HG02571 (cell line): Measurements from ENCODE around the gene KLHDC9.
A peak's percentile ranks its signal among the peaks of the same experiment; 100 is the strongest.
"Not testable (repeated sequence)": the region's sequence is repeated elsewhere in the genome, so short reads cannot be mapped to it uniquely, and the experiment has no call there.

ENCODE experiments used
- ATAC-seq: cut with Tn5 transposase; IDR thresholded peaks from one replicate; pipeline ENCODE4 v1.9.1; 2021; ENCODE audit warnings: mild to moderate bottlenecking, moderate library complexity; ENCODE audit not compliant: unreplicated experiment

The KLHDC9 gene

GRCh38 chr1:161095230-161095629 is 2.9 kb upstream of the KLHDC9 start:
- ATAC-seq, result no peak

- ATAC-seq, result no peak
Observed at GRCh38 chr1:161096015-161096414, 2.1 kb upstream of the KLHDC9 start.

GRCh38 chr1:161096530-161096929 is 1.6 kb upstream of the KLHDC9 start:
- no peak for ATAC-seq

- no peak for ATAC-seq
Observed at GRCh38 chr1:161099090-161099802, 1.1 kb downstream of the KLHDC9 start.

- ATAC-seq, result no peak
Observed at GRCh38 chr1:161100556-161100955, 2.4 kb downstream of the KLHDC9 start.

GRCh38 chr1:161106431-161106830 is 8.3 kb downstream of the KLHDC9 start:
- ATAC-seq, result no peak

- ATAC-seq, result no peak
Observed at GRCh38 chr1:161111117-161111516, 13.0 kb downstream of the KLHDC9 start.

GRCh38 chr1:161111527-161111926 is 13.4 kb downstream of the KLHDC9 start:
- no peak for ATAC-seq

- no peak for ATAC-seq
Observed at GRCh38 chr1:161113915-161114314, 15.8 kb downstream of the KLHDC9 start.

GRCh38 chr1:161114556-161114955 is 16.4 kb downstream of the KLHDC9 start:
- no peak for ATAC-seq

GRCh38 chr1:161115132-161115711 is 17.1 kb downstream of the KLHDC9 start:
- ATAC-seq, result no peak

GRCh38 chr1:161115961-161116360 is 17.8 kb downstream of the KLHDC9 start:
- not testable (repeated sequence) for ATAC-seq

GRCh38 chr1:161117759-161118581 is 19.8 kb downstream of the KLHDC9 start, which contains the start of the genes NIT1 and PFDN2:
TSS of gene NIT1 (plus strand) at chr1:161118105. CDS start at chr1:161118177, 72 bp downstream.
TSS of gene PFDN2 (minus strand) at chr1:161118037. CDS start at chr1:161118026, 11 bp downstream.
- peak; percentile 64 for ATAC-seq

- peak; percentile 51 for ATAC-seq
Observed at GRCh38 chr1:161119092-161119903, 21.1 kb downstream of the KLHDC9 start.

GRCh38 chr1:161121042-161121650 is 23.0 kb downstream of the KLHDC9 start:
- no peak for ATAC-seq

GRCh38 chr1:161121834-161122233 is 23.7 kb downstream of the KLHDC9 start:
- ATAC-seq, result no peak

- ATAC-seq, result no peak
Observed at GRCh38 chr1:161122967-161123366, 24.8 kb downstream of the KLHDC9 start.

- no peak for ATAC-seq
Observed at GRCh38 chr1:161127649-161128048, 29.5 kb downstream of the KLHDC9 start.

- no peak for ATAC-seq
Observed at GRCh38 chr1:161128591-161129420, 30.6 kb downstream of the KLHDC9 start.
